Iris pigment epithelial cell (primary cell): ENCODE measurements around the gene SYNJ2.

ENCODE experiments used
- DNase-seq: peaks from one replicate; pipeline ENCODE4 v3.0.0-alpha.2; 2011; ENCODE audit warnings: low read depth

The SYNJ2 gene

DNA sequence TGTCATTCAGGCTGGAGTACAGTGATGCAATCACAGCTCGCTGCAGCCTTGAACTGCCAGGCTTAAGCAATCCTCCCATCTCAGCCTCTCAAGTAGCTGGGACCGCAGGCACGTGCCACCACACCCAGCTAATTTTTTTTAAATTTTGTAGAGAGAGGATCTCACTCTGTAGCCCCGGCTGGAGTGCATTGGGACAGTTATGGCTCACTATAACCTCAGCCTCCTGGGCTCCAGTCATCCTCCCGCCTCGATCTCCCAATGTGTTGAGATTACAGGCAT lies 99.9 kb downstream of the SYNJ2 start:
- DNase-seq, result peak; percentile 50

DNA sequence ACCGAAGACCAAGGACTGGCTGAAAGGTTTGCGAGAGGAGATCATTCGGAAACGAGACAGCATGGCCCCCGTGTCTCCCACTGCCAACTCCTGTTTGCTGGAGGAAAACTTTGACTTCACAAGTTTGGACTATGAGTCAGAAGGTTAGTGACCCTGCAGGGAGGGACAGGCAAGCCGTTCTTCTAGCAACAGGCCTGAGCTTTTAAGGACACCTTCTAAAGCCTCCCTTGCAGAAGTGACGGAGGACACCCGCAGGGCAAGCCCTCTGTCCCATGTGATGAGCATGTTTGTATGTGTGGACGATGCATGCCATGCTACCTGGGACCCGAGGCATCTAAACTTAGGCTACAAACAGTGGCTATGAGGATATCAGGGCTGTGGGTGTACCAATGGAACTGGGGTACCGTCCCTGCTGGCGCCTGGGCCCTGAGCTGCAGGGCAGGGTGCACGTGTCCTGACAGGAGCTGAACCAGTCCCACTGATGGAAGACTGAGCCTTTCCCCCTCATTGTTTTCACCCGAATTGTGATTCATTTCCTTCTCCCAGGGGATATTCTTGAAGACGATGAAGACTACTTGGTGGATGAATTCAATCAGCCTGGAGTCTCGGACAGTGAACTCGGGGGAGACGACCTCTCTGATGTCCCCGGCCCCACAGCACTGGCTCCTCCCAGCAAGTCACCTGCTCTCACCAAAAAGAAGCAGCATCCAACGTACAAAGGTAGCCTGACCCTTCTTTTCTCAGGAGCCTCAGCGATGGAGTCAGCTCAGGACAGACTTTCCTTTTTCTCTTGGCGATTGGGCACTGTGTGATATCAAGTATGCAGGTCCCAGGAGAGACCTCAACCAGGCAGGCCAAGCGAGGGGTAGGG lies 102.0 kb downstream of the SYNJ2 start:
- DNase-seq, result peak; percentile 47

DNA sequence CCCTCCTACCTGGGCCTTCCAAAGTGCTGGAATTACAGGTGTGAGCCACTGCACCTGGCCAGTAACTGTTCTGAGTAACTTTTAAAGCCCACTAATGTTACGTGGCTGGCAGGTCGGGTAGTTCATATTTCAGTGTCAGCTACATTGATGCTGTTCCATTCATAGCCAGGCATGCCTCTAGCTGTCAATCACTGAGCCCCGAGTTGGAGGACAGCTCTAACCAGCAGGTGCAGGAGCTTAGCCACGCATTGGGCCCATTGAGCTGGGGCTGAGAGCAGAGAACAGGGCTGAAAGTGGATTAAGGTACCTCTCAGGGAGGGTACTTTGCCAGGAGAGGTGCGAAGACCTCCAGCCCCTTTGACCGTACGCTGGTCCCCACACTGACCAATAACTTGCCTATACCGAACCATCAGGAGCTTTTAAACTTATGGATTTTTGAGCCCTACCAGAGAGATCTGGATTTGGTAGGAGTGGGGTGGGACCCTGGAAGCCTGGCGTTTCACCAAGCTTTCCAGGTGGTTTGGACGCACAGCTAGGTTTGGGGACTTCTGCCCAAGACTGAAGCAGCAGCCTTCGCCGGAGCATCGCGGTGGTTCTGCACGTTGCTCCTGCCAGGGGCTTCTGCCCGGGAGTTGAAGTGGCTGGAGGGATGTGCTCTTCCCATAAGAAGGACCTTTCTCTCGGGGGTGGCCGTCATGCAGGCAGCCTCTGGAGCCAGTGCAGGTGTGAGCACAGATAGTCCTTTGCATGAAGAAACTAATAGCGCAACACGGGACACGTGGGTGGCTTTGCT lies 103.8 kb downstream of the SYNJ2 start:
- DNase-seq, result no peak

DNA sequence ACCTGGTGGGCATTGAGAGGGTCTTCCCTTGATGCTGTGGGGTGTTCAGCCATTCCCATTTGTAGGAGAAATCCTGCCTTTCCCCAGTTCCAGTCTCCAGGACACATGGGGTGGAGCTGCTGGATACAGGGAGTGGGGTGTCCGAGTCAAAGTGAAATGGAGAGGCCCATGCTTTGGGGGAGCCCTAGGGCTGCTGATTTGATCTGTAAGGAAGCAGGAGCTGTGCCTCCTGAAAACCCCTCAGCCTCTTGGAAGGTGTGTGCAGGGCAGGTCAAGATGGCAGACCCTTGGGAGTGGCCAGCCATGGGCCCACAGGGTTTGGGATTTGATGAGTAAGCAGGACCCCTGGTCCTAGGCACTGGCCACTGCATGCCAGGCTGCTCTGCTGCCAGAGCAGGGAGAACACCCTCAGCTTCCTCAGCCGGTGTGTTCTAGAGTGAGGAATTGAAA lies 104.4 kb downstream of the SYNJ2 start:
- DNase-seq, result no peak

DNA sequence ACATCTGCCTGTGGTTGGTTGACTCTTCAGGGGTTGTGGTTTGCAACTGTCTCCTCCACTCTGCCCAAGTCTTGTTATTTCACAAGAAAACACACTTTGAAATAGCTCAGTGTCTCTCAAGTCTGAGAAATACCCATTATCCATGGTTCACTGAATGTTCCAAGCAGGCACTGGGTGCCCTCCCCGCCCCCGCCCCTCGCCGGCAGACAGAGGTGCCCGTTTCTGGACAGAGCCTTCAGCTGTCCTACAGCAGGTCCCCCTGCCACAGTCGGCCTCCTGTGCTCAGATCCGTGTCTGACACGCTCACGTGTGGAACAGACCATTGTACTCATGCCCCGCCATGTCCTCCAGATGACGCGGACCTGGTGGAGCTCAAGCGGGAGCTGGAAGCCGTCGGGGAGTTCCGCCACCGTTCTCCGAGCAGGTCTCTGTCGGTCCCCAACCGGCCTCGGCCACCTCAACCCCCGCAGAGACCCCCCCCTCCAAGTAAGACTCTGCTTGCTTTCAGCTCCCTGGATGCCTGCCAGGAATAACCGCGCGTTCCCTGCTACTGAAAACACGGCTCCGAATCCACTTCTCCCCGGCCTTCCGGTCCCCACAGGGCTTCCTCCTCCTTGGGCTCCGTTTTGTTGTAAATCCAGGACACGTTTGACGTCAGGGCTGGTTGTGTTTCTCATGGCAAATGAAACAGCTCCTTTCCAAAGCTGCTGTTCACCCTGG lies 105.0 kb downstream of the SYNJ2 start:
- DNase-seq, result peak; percentile 84

DNA sequence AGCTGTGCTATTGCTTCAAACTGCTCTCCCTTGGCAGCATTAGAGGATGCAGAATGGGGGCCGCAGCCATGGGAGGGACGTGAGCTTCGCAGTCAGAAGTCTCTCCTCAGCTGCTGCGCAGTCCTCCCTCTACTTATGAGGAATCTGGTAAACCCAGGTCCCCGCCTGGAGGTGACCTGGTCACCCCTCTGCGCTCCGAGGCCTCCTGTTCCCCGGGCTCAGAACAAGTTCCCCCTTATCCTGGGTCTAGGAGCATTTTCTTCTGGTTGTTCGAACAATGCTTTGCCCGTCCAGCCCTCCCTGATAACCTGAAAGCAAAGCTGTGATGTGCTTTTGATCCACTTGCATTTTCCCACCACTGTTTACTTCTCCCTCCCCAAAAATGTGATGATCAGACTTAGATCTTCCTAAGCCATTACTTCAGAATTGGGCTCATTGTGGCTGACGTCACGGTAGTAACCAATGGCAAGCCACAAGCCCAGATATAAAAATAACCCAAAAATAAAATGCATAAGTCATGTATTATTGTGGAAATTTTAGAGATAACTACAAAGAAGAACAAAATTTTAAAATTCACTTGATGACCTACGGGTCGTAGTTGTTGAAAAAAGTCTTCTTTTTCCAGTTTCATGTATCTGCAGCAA lies 105.7 kb downstream of the SYNJ2 start:
- DNase-seq, result no peak

DNA sequence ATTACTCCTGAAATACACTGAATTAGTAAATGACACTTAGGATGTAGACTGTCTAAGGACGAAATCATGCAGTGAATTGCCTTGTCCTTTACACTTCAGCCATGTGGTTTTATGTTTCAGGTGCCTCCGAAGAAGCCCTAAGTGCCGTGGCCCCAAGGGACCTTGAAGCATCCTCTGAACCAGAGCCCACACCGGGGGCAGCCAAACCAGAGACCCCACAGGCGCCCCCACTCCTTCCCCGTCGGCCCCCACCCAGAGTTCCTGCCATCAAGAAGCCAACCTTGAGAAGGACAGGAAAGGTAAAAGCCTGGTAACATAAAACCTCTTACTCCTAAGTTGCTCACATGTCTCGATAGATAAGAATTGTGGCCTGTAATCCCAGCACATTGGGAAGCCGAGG lies 111.1 kb downstream of the SYNJ2 start:
- no peak for DNase-seq

DNA sequence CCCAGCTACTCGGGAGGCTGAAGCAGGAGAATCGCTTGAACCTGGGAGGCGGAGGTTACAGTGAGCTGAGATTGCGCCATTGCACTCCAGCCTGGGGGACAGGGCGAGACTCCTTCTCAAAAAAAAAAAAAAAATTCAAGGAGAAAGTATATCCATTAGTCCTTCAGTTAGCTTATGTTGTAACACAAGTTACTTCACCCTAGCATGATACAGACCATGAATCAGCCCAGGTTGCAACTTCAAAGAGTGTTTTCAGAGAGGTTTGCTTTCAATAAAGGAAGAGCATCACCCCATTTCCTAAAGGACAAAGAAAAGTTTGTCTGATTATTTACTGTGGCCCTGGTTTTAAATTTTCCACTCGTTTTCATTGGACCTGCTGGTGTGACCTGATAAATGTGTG lies 113.4 kb downstream of the SYNJ2 start:
- DNase-seq, result peak; percentile 65

DNA sequence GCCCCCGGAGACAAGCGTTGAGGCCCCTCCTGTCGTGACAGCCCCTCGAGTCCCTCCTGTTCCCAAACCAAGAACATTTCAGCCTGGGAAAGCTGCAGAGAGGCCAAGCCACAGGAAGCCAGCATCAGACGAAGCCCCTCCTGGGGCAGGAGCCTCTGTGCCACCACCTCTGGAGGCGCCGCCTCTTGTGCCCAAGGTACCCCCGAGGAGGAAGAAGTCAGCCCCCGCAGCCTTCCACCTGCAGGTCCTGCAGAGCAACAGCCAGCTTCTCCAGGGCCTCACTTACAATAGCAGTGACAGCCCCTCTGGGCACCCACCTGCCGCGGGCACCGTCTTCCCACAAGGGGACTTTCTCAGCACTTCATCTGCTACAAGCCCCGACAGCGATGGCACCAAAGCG lies 114.0 kb downstream of the SYNJ2 start:
- no peak for DNase-seq

DNA sequence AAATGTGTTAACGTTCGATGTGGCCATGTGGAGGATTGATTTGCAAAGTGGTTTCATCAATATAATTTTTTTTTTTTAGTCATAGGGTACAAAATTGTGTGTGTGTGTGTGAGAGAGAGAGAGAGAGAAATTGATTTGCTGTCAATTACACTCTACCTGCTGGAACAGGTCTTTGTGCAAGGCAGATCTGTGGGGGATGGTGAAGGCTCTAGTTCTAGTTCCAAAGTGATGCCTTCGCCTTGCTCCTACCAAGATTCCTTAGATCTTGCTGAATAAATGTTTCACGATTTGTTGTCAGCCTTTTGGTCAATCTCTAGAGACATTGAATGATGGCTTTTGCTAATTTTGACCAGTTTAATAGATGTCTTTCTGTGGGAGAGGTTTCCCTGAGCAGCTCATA lies 121.6 kb downstream of the SYNJ2 start:
- DNase-seq, result no peak

DNA sequence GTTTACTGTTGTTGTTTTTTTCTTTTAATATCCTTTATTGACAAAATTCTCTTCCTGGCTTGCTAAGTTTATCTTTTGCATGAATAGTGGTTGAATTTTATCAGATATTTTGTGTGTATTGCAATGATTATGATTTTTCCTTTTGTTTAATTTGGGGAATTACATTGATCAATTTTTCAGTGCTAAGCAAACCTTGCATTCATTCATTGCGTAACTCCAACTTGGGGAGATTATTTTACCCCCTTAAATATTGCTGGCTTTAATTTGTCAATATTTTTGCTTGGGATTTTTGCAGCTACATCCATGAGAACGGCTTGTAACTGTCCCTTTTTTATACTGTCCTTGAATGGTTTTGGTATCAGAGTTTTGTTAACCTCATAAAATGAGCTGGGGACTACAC lies 123.0 kb downstream of the SYNJ2 start:
- DNase-seq, result no peak

DNA sequence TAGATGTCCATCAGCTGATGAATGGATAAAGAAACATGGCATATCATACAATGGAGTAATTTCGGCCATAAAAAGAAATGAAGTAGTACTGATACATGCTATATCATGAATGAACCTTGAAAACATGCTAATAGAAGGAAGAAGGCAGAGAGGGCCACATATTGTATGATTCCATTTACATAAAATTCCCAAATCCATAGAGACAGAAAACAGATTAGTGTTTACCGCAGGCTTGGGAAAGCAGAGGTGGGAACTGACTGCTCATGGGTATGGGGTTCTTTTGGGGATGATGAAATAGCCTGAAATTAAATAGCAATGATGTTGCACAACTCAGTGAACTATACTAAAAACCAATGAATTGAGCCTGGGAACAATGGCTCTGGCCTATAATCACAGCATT lies 128.1 kb downstream of the SYNJ2 start:
- DNase-seq, result no peak

DNA sequence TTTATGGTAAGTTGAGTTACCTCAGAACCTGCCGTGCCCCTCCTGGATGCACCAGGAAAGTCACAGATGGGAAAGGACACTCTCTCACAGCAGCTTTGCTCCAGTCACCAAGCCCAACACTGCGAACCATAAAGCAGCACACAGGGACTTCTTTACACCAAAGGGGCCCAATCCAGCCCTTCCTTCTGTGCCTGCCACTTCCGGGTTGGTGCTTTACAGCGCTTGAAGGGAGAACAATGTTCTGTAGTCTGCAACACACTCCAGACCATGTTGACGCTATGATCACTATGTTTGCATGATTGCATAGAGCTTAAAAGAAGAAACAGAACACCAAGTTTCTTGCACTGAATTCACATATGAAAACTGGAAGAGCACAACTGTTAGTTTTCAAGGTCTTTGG lies 129.3 kb downstream of the SYNJ2 start:
- no peak for DNase-seq

DNA sequence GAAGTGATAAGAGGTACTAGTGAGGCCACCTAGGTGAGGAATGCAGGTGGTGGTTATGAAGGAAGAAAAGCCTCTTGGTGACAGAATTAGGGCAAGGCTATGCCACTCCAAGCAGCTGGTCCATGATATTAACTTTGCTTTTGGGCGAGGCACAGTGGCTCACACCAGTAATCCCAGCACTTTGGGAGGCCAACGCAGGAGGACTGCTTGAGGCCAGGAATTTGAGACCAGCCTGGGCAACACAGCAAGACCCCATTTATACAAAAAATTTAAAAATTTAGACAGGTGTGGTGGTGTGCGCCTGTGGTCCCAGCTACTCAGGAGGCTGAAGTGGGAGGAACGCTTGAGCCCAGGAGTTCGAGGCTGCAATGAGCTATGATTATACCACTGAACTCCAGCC lies 130.3 kb downstream of the SYNJ2 start:
- no peak for DNase-seq

DNA sequence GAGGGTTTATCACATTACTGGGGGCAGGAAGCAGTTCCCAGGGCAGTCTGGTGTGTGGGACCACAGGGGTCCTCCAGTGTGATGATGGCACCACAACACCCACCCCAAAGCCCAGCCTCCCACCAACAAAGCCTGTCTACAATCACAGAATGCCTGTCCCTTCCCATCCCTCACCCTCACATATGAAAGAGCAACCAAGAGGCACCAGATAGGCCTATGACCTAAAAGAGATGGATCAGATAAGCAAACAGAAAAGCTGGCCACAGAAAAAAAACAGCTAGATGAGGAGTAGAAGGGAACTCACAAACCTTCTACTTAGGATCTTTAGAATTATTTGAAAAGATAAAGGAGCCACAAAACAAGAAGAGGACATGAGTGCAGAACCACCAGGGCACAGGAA lies 132.1 kb downstream of the SYNJ2 start:
- DNase-seq, result no peak

DNA sequence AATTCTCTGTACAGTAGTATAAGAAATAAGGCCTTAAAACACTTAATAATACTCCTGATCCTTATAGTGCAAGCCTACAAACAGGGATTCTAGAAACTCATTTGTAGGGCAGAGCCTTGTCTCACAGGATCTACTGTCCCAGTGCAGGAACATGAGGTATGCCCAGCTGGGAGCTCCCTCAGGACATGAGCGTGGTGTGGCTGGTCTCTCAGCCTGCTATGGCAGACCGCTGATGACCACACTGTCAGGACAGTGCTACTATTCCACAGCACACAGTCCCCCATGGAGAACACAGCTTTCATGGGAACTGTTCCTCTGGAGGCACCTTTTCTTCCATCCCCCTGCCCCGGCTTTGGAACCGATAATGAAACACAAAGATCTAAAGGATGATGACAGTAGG lies 133.4 kb downstream of the SYNJ2 start:
- no peak for DNase-seq

DNA sequence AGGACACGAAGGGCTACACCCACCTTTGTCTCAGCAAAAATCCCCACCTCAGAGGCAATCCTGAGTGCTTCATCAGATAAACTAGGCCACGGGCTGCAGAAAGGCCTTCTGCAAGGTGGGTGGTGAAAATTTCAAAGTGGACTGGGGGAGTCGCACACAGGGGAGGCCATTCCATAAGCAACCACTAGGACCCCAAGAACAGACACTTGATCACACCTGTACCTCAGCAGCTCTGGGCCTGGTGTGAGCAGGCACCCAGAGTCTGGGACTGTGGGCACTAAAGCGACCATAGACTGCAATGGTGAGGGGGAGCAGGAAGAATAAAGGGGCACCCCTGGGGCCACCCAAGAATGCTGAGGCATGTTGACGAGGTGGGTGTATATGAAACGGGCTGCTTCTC lies 133.8 kb downstream of the SYNJ2 start:
- no peak for DNase-seq

DNA sequence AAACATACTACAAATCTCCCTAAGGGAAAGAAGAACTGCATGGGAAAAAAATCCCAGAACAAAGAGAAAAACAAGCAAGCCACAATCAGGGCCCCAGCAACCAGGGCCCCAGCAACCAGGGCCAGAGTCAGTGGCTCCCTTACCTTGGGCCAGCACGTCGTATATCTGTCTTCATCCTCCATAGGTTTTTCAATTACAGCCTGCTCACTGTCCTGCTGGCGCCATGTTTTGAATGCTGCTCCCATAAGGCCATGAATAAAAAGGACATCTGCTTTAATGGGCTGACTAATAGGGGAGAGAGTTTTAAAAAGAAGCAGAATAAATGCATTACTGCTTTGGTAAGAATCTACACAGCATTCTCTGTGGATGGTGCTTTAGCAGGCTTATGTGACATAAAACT lies 137.2 kb downstream of the SYNJ2 start:
- no peak for DNase-seq

DNA sequence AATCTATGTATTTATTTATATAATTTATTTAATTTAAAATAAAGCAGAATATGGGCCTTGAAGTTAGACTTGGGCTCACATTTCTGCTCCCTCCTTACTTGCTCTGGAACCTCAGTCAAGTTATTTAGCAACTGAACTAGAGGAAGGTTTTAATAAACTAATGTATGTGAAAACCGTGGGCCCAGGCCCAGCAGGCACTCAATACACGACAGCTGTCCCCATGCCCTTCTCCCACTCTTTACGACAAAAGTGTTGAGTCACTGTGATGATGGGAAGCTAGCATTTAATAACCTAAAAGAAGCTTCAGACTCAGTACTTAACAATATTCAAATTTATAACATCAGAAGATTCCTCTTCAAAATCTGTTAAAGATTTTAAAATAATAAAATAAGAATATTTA lies 139.7 kb downstream of the SYNJ2 start:
- DNase-seq, result no peak

DNA sequence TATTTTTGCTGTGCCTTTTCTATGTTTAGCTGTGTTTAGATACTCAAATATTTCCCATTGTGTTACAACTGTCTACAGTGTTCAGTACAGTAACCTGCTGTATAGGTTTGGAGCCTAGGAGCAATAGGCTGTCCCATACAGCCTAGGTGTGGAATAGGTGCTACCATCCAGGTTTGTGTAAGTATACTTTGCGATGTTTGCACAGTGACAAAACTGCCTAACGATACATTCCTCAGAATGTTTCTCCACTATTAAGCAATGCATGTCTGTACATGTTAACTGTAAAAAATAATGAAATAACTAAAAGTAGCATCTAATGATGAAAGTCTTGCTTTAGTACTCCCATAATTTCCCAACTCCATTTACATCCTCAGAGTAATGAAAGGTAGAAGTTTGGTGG lies 140.4 kb downstream of the SYNJ2 start:
- peak; percentile 7 for DNase-seq

DNA sequence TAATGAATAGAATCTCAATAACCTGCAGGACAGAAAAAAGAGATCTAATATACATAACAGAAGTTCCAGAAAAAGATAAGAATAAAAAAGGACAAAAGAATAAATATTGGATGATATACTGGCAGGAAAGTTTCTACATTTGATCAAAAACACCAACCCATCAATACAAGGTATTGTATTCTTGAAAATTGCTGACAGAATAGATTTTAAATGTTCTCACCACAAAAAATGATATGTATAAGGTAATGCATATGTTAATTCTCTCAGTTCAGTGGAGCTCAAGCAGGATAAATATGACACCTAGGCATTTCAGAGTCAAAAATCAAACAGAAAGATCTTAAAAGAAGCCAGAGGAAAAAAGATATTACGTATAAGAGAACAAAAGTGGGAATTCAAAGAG lies 142.6 kb downstream of the SYNJ2 start:
- DNase-seq, result no peak

DNA sequence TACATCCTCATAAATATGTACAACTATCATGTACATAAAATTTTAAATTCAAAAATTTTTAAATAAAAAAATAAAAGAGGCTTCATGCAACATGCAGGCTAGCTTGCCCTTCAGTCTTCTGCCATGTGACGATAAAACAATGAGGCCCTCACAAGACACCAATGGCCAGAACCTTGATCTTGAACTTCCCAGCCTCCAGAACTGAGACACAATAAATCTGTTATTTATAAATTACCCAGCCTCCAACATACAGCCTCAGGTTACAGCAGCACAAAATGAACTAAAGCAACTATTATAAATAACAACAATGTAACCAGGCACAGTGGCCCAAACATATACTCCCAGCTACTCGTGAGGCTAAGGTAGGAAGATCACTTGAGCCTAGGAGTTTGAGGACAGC lies 143.6 kb downstream of the SYNJ2 start:
- DNase-seq, result no peak

DNA sequence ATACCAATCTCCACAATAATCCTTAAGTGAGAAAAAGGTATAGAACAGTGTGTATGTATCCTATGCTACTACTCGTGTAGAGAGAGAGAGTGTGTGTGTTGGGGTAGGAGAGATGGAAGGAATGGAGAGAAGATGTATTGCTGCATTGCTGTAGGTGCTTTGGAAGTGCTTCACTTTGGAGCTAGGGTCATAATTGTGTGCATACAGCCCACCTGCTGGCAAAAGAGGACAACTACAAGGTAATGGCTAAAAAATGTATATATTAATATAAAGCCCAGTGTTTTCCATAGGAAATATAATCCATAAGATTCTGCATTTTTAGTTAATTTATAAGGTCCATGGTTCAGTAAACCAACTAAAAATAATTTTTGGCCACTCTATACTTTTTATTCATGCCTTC lies 150.3 kb downstream of the SYNJ2 start:
- DNase-seq, result peak; percentile 29
